PC-9 (cell line): ENCODE data around the gene MMP11. TPM values are rescaled to one million over a fixed set of nuclear protein-coding genes. Genes with fewer than 3 reads are reported as not detected.

Experiments
- BruUV-seq: library from RNA; stranded (reverse); fragments of 400-500 nt; replicated peaks from 2 replicates; lab custom pipeline; 2021; lab: Mats Ljungman, UMichigan
- CTCF ChIA-PET: fragments of 300-600 bp; sonication (Branson Sonifier 250); formaldehyde crosslinking; loops from one replicate; lab custom pipeline; 2022; ENCODE audit warnings: antibody characterized with exemption; lab: Charles Lee
- POLR2A ChIA-PET: fragments of 300-600 bp; sonication (Branson Sonifier 250); formaldehyde crosslinking; loops from one replicate; lab custom pipeline; 2022; ENCODE audit warnings: antibody characterized with exemption; ENCODE audit not compliant: unreplicated experiment; lab: Charles Lee
- DNase-seq, 2 experiments: peaks; one replicate each; pipeline versions ENCODE4 v3.0.0 to v3.0.0-alpha.2; 2015 to 2022; ENCODE audit warnings: mixed read lengths in 1 of 2
- H2AFZ ChIP-seq: fragments of 200-600 bp; sonication (generic); 2 replicates; pipeline ENCODE4 v1.8.1; 2017; ENCODE audit warnings: antibody characterized with exemption
- H3F3A ChIP-seq: fragments of 200-600 bp; sonication (generic); 2 replicates; pipeline ENCODE4 v1.8.1; 2017; ENCODE audit warnings: antibody characterized with exemption, mild to moderate bottlenecking, low read depth; ENCODE audit not compliant: insufficient read depth
- H3K27ac ChIP-seq: fragments of 200-600 bp; sonication (generic); 2 replicates; pipeline ENCODE4 v1.6.1; 2016; ENCODE audit warnings: mixed run types
- H3K27me3 ChIP-seq: fragments of 200-600 bp; sonication (generic); 2 replicates; pipeline ENCODE4 v1.6.1; 2016; ENCODE audit warnings: low read depth, mixed run types; ENCODE audit not compliant: insufficient read depth
- H3K36me3 ChIP-seq: fragments of 200-600 bp; sonication (generic); 2 replicates; pipeline ENCODE4 v1.6.1; 2016; ENCODE audit warnings: low read depth, mixed run types
- H3K4me1 ChIP-seq: fragments of 200-600 bp; sonication (generic); replicated peaks from 2 replicates; pipeline ENCODE4 v1.6.1; 2016; ENCODE audit warnings: mixed run types; ENCODE audit not compliant: insufficient read depth
- H3K4me2 ChIP-seq: fragments of 200-600 bp; sonication (generic); 2 replicates; pipeline ENCODE4 v1.6.1; 2017; ENCODE audit warnings: mixed run types
- H3K4me3 ChIP-seq: fragments of 200-600 bp; sonication (generic); 2 replicates; pipeline ENCODE4 v1.6.1; 2016; ENCODE audit warnings: mixed run types
- H3K79me2 ChIP-seq: fragments of 200-600 bp; sonication (generic); 2 replicates; pipeline ENCODE4 v1.6.1; 2017; ENCODE audit warnings: low read depth, mixed run types
- H3K9me2 ChIP-seq: fragments of 200-600 bp; sonication (generic); 2 replicates; pipeline ENCODE4 v1.8.1; 2017; ENCODE audit warnings: mild to moderate bottlenecking; ENCODE audit not compliant: insufficient read depth
- H3K9me3 ChIP-seq: fragments of 200-600 bp; sonication (generic); 2 replicates; pipeline ENCODE4 v1.8.1; 2016; ENCODE audit warnings: low read depth; ENCODE audit not compliant: insufficient read depth
- H4K20me1 ChIP-seq: fragments of 200-600 bp; sonication (generic); 2 replicates; pipeline ENCODE4 v1.8.1; 2017; ENCODE audit not compliant: insufficient read depth
- CTCF ChIP-seq: fragments of 200-600 bp; sonication (generic); conservative IDR thresholded peaks from 2 replicates; pipeline ENCODE4 v1.6.1; 2017; ENCODE audit warnings: mixed run types, antibody characterized with exemption, mild to moderate bottlenecking, moderate library complexity
- EZH2 ChIP-seq: fragments of 200-600 bp; sonication (generic); IDR thresholded peaks from 2 replicates; pipeline ENCODE4 v1.8.0; 2017; ENCODE audit warnings: antibody characterized with exemption, low read depth
- intact Hi-C: fragments of 100-400 bp; cut with micrococcal nuclease; formaldehyde crosslinking; loops from one replicate; pipeline ENCODE4 v1.10.0; 2022; ENCODE audit not compliant: unreplicated experiment
- total RNA-seq: library from RNA; stranded (reverse); gene quantifications from 2 replicates; pipeline ENCODE4 v1.2.3, GENCODE V29; 2021

The MMP11 gene
- total RNA-seq, 1 experiment from 2014 or later, result 2.4 TPM

- Histone ChIP-seq H3K4me2 (no peak overlapping the region), H3K4me3 (no peak overlapping the region), H3K9me3 (no peaks in the 10 kb centered on the region), H3F3A (peaks cover 12% of the 10 kb centered on the region; the same call in 1 of the 2 replicates), H3K9me2 (no peaks in the 10 kb centered on the region), H3K4me1 (peaks cover 16% of the 10 kb centered on the region), H3K27ac (no peak overlapping the region), H3K27me3 (no peaks in the 10 kb centered on the region), H3K36me3 (no peaks in the 10 kb centered on the region), H3K79me2 (no peaks in the 10 kb centered on the region), H2AFZ (no peak overlapping the region), H4K20me1 (no peaks in the 10 kb centered on the region)
- DNase-seq, result no peak
- CTCF ChIA-PET, result no interaction called here
- POLR2A ChIA-PET, result no interaction called here
- intact Hi-C loops, result no loop called here
- no TSS peak for BruUV-seq
- no peak for TF ChIP-seq EZH2
- TF ChIP-seq CTCF, result no peak
Measured at GRCh38 chr22:23779731-23780130, 7.1 kb downstream of the MMP11 start.

DNA sequence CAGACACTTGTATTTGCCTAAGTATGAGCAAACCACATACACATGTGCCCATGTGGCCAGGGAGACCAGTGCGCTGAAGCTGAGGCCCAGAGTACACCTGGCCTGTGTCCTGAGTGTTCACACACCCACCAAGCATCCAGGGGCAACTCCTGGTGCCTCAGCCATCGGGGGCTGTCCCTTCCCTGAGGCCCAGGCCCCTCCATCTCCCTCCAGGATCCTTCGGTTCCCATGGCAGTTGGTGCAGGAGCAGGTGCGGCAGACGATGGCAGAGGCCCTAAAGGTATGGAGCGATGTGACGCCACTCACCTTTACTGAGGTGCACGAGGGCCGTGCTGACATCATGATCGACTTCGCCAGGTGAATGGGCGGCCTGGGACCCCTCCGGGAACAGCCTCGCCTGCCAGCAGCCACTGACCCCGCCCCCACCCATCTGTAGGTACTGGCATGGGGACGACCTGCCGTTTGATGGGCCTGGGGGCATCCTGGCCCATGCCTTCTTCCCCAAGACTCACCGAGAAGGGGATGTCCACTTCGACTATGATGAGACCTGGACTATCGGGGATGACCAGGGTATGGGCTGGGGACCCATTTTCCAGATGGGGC lies 7.6 kb downstream of the MMP11 start:
- no peak overlapping the region for H3K4me2 ChIP-seq
- H3K27me3 ChIP-seq, result no peaks in the 10 kb centered on the region
- no peaks in the 10 kb centered on the region for H3K9me2 ChIP-seq
- no peaks in the 10 kb centered on the region for H3K36me3 ChIP-seq
- H3K4me3 ChIP-seq, result no peak overlapping the region
- no peak for TF ChIP-seq CTCF
- no peak for TF ChIP-seq EZH2
- BruUV-seq, result no TSS peak
- H3K9me3 ChIP-seq, result no peaks in the 10 kb centered on the region
- no peaks in the 10 kb centered on the region for H4K20me1 ChIP-seq
- H3F3A ChIP-seq, result peaks cover 12% of the 10 kb centered on the region; the same call in 1 of the 2 replicates
- H2AFZ ChIP-seq, result no peak overlapping the region
- intact Hi-C loops, result no loop called here
- H3K27ac ChIP-seq, result no peak overlapping the region
- CTCF ChIA-PET, result no interaction called here
- no peak for DNase-seq
- POLR2A ChIA-PET, result no interaction called here
- no peaks in the 10 kb centered on the region for H3K79me2 ChIP-seq
- H3K4me1 ChIP-seq, result peaks cover 16% of the 10 kb centered on the region

- no peak overlapping the region for H3K4me3 ChIP-seq
- TF ChIP-seq EZH2 (no peak), CTCF (no peak)
- H3K9me3 ChIP-seq, result no peaks in the 10 kb centered on the region
- no peaks in the 10 kb centered on the region for H3K79me2 ChIP-seq
- H3K4me1 ChIP-seq, result peaks cover 16% of the 10 kb centered on the region
- no peak for DNase-seq
- H2AFZ ChIP-seq, result peak overlapping the region; percentile 58; the same call in 1 of the 2 replicates
- BruUV-seq, result no TSS peak
- peaks cover 12% of the 10 kb centered on the region; the same call in 1 of the 2 replicates for H3F3A ChIP-seq
- peak overlapping the region; percentile 58 for H3K4me2 ChIP-seq
- H3K27me3 ChIP-seq, result no peaks in the 10 kb centered on the region
- CTCF ChIA-PET, result interaction anchor here (1.1 kb wide), 1 partner anchor 10 kb away, joined by 6 read pairs; no protein-coding TSS in a partner anchor
- no peaks in the 10 kb centered on the region for H4K20me1 ChIP-seq
- no peak overlapping the region for H3K27ac ChIP-seq
- POLR2A ChIA-PET, result no interaction called here
- H3K36me3 ChIP-seq, result no peaks in the 10 kb centered on the region
- no peaks in the 10 kb centered on the region for H3K9me2 ChIP-seq
- intact Hi-C loops, result no loop called here
Measured at GRCh38 chr22:23781065-23781464, 8.4 kb downstream of the MMP11 start.
